K562 (cell line): Measurements from ENCODE around the gene IFI16. TPM values are rescaled to one million over a fixed set of nuclear protein-coding genes. Genes with fewer than 3 reads are reported as not detected.
A peak's percentile ranks its signal among the peaks of the same experiment; 100 is the strongest.

ENCODE experiments used
- CREM ChIP-seq: IDR thresholded peaks from 2 replicates; pipeline ENCODE4 v1.6.1; 2014; ENCODE audit warnings: antibody characterized with exemption, low read depth
- DDX20 ChIP-seq: fragments of 450-650 bp; IDR thresholded peaks from 2 replicates; pipeline ENCODE4 v1.6.1; 2016; ENCODE audit warnings: missing genetic modification characterization, low read depth, mild to moderate bottlenecking, missing compliant biosample characterization, moderate library complexity
- ELF1 ChIP-seq: fragments of 200-800 bp; sonication (Bioruptor generic); IDR thresholded peaks from 2 replicates; pipeline ENCODE4 v1.6.1; 2016; ENCODE audit warnings: missing genetic modification characterization, missing compliant biosample characterization
- EP400 ChIP-seq: fragments of 450-650 bp; IDR thresholded peaks from 2 replicates; pipeline ENCODE4 v1.6.1; 2017; ENCODE audit warnings: antibody characterized with exemption, mild to moderate bottlenecking, moderate library complexity
- FUS ChIP-seq: fragments of 200-400 bp; formaldehyde crosslinking; optimal IDR thresholded peaks from 2 replicates; pipeline ENCODE3; 2017; ENCODE audit warnings: low read depth, low read length
- HDAC2 ChIP-seq: fragments of 450-650 bp; IDR thresholded peaks from 2 replicates; pipeline ENCODE4 v1.6.1; 2016; ENCODE audit warnings: mild to moderate bottlenecking
- KDM5B ChIP-seq: fragments of 200-600 bp; sonication (generic); IDR thresholded peaks from 2 replicates; pipeline ENCODE4 v1.6.1; 2012; ENCODE audit warnings: low read depth, mild to moderate bottlenecking, moderate library complexity, low read length, control low read depth, inconsistent platforms; ENCODE audit not compliant: insufficient replicate concordance
- L3MBTL2 ChIP-seq: fragments of 450-650 bp; IDR thresholded peaks from 2 replicates; pipeline ENCODE4 v1.6.1; 2016; ENCODE audit warnings: mild to moderate bottlenecking, moderate library complexity
- NFE2 ChIP-seq: IDR thresholded peaks from 2 replicates; pipeline ENCODE4 v1.6.1; 2014; ENCODE audit warnings: antibody characterized with exemption, low read depth
- RBM17 ChIP-seq: fragments of 200-400 bp; formaldehyde crosslinking; IDR thresholded peaks from 2 replicates; pipeline ENCODE4 v1.6.1; 2017; ENCODE audit warnings: low read depth, mild to moderate bottlenecking, low read length, borderline replicate concordance
- SRF ChIP-seq, 2 experiments: fragments of 250-450, 450-650 bp in 1 of 2; sonication (Bioruptor Pico) in 1 of 2; sonication (generic) in 1 of 2; formaldehyde crosslinking; IDR thresholded peaks; 2 replicates each; pipeline versions ENCODE4 v1.5.0 to v1.5.1; 2020 to 2022; ENCODE audit warnings: mild to moderate bottlenecking in 1 of 2, missing genetic modification reagents in 1 of 2
- ZNF143 ChIP-seq: sonication (generic); formaldehyde crosslinking; IDR thresholded peaks from 2 replicates; pipeline ENCODE4 v1.9.0; 2022; ENCODE audit warnings: mild to moderate bottlenecking, missing genetic modification reagents
- ZNF253 ChIP-seq: fragments of 250-450 bp; sonication (Bioruptor Pico); conservative IDR thresholded peaks from 2 replicates; pipeline ENCODE4 v1.6.1; 2021; ENCODE audit warnings: mild to moderate bottlenecking
- ZNF76 ChIP-seq: fragments of 250-450 bp; sonication (Bioruptor Pico); IDR thresholded peaks from 2 replicates; pipeline ENCODE4 v1.4.0; 2020; ENCODE audit warnings: mild to moderate bottlenecking, moderate library complexity, borderline replicate concordance
- polyA plus RNA-seq, 8 experiments: library from polyadenylated mRNA; depleted of rRNA in 4 of 8; stranded (reverse) in 5 of 8; unstranded in 3 of 8; fragments of >200 nt; fragmentation: Nextera tagmentation in 2 of 8; fragmentation: Illumina TruSeq in 1 of 8; extraction: Ambion mirVana in 2 of 8; extraction: Trizol in 1 of 8; gene quantifications; 2 replicates each; pipeline versions ENCODE4 v1.2.1 to v1.2.3, GENCODE V29; 2011 to 2014; ENCODE audit warnings: inconsistent platforms in 1 of 8, missing spikeins in 1 of 8
- total RNA-seq, 7 experiments: library from RNA; depleted of rRNA in 6 of 7; stranded (reverse); fragments of >200 nt in 6 of 7; fragmentation: Illumina TruSeq in 2 of 7; extraction: Trizol in 2 of 7; gene quantifications; 2 replicates each; pipeline versions ENCODE4 v1.2.1 to v1.2.3, GENCODE V29; 2011 to 2021; ENCODE audit warnings: low replicate concordance in 1 of 7
- TF ChIP-seq, protein P1 (sequence below): IDR thresholded peaks from 2 replicates; pipeline ENCODE4 v1.6.1; 2011; ENCODE audit not compliant: insufficient read length; ENCODE audit errors: extremely low read depth
- TF ChIP-seq, protein P2 (sequence below): sonication (generic); formaldehyde crosslinking; IDR thresholded peaks from 2 replicates; pipeline ENCODE4 v1.8.1; 2023; ENCODE audit warnings: mild to moderate bottlenecking, missing genetic modification reagents
- TF ChIP-seq, protein P3 (sequence below): fragments of 450-650 bp; conservative IDR thresholded peaks from 2 replicates; pipeline ENCODE4 v1.6.1; 2016; ENCODE audit warnings: missing genetic modification characterization, low read depth, mild to moderate bottlenecking, control low read depth, missing compliant biosample characterization
- TF ChIP-seq, protein P4 (sequence below): IDR thresholded peaks from 3 replicates; pipeline ENCODE4 v1.6.1; 2011; ENCODE audit warnings: borderline replicate concordance, mild to moderate bottlenecking; ENCODE audit not compliant: insufficient read length, insufficient read depth
- TF ChIP-seq, protein P5 (sequence below), 2 experiments: fragments of 150-350 bp in 1 of 2; IDR thresholded peaks; 2 replicates each; pipeline ENCODE4 v1.6.1; 2012 to 2016; ENCODE audit warnings: low read depth in 2 of 2, low read length in 2 of 2, mild to moderate bottlenecking in 1 of 2, moderate library complexity in 1 of 2

The IFI16 gene
- total and polyA plus RNA-seq, 9 of the 15 experiments (the other 6 are each of a cell fraction or from before 2014, with no cell fraction given): 0.70 to 2.8 (median 1.6) TPM

DNA sequence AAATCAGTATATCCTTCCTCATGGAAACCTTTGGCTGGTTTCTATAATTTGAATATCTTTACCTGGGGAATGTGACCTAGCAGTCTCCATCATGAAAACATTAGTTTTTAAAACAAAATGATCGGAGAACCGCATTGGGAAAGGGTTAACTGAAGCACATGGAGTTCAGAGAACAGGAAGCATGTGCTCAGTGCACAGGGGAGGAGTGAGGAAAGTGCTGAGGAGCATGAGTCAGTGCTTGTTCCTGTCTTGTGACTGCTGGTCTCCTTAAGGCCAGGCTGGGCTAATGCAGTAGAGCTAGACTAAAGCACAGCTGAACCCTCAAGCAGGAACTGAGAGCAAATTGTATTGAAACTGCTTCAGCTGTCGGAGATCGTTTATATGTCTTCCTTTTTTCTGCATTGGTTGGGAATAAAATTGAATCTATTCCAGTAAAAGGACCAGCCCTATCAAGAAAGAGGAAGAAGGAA, 5.8 kb downstream of the IFI16 start (continued):
- TF ChIP-seq, protein P1, sequence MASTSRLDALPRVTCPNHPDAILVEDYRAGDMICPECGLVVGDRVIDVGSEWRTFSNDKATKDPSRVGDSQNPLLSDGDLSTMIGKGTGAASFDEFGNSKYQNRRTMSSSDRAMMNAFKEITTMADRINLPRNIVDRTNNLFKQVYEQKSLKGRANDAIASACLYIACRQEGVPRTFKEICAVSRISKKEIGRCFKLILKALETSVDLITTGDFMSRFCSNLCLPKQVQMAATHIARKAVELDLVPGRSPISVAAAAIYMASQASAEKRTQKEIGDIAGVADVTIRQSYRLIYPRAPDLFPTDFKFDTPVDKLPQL: no peak
- TF ChIP-seq SRF (CRISPR knock-in tag; IDR thresholded peaks at IDR 0.05) (0 out of 4 replicates have a peak, but pooled peaks of 1 of the 2 experiments have one; percentile 34), EP400 (peak; percentile 76), ZNF143 (CRISPR knock-in tag) (no peak), ZNF76 (CRISPR knock-in tag) (no peak), ZNF253 (CRISPR knock-in tag) (no peak), ELF1 (tag) (peak; percentile 77), L3MBTL2 (peak; percentile 99), DDX20 (tag) (no peak), HDAC2 (no peak), RBM17 (no peak), FUS (no peak), KDM5B (no peak), NFE2 (peak; percentile 48), CREM (no peak)
- TF ChIP-seq, protein P2, sequence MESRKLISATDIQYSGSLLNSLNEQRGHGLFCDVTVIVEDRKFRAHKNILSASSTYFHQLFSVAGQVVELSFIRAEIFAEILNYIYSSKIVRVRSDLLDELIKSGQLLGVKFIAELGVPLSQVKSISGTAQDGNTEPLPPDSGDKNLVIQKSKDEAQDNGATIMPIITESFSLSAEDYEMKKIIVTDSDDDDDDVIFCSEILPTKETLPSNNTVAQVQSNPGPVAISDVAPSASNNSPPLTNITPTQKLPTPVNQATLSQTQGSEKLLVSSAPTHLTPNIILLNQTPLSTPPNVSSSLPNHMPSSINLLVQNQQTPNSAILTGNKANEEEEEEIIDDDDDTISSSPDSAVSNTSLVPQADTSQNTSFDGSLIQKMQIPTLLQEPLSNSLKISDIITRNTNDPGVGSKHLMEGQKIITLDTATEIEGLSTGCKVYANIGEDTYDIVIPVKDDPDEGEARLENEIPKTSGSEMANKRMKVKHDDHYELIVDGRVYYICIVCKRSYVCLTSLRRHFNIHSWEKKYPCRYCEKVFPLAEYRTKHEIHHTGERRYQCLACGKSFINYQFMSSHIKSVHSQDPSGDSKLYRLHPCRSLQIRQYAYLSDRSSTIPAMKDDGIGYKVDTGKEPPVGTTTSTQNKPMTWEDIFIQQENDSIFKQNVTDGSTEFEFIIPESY: no peak
- TF ChIP-seq, protein P3, sequence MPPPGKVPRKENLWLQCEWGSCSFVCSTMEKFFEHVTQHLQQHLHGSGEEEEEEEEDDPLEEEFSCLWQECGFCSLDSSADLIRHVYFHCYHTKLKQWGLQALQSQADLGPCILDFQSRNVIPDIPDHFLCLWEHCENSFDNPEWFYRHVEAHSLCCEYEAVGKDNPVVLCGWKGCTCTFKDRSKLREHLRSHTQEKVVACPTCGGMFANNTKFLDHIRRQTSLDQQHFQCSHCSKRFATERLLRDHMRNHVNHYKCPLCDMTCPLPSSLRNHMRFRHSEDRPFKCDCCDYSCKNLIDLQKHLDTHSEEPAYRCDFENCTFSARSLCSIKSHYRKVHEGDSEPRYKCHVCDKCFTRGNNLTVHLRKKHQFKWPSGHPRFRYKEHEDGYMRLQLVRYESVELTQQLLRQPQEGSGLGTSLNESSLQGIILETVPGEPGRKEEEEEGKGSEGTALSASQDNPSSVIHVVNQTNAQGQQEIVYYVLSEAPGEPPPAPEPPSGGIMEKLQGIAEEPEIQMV (tag): no peak
- TF ChIP-seq, protein P4, sequence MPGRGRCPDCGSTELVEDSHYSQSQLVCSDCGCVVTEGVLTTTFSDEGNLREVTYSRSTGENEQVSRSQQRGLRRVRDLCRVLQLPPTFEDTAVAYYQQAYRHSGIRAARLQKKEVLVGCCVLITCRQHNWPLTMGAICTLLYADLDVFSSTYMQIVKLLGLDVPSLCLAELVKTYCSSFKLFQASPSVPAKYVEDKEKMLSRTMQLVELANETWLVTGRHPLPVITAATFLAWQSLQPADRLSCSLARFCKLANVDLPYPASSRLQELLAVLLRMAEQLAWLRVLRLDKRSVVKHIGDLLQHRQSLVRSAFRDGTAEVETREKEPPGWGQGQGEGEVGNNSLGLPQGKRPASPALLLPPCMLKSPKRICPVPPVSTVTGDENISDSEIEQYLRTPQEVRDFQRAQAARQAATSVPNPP: no peak
- TF ChIP-seq, protein P5, sequence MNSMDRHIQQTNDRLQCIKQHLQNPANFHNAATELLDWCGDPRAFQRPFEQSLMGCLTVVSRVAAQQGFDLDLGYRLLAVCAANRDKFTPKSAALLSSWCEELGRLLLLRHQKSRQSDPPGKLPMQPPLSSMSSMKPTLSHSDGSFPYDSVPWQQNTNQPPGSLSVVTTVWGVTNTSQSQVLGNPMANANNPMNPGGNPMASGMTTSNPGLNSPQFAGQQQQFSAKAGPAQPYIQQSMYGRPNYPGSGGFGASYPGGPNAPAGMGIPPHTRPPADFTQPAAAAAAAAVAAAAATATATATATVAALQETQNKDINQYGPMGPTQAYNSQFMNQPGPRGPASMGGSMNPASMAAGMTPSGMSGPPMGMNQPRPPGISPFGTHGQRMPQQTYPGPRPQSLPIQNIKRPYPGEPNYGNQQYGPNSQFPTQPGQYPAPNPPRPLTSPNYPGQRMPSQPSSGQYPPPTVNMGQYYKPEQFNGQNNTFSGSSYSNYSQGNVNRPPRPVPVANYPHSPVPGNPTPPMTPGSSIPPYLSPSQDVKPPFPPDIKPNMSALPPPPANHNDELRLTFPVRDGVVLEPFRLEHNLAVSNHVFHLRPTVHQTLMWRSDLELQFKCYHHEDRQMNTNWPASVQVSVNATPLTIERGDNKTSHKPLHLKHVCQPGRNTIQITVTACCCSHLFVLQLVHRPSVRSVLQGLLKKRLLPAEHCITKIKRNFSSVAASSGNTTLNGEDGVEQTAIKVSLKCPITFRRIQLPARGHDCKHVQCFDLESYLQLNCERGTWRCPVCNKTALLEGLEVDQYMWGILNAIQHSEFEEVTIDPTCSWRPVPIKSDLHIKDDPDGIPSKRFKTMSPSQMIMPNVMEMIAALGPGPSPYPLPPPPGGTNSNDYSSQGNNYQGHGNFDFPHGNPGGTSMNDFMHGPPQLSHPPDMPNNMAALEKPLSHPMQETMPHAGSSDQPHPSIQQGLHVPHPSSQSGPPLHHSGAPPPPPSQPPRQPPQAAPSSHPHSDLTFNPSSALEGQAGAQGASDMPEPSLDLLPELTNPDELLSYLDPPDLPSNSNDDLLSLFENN (IDR thresholded peaks at IDR 0.05; ENCODE audit: low read depth in 2 of 2, low read length in 2 of 2): no peak
